ENCODE measurements around the gene CDK5R1. TPM values are rescaled to one million over a fixed set of nuclear protein-coding genes. Genes with fewer than 3 reads are reported as not detected.

CDK5R1 gene
- total RNA-seq, 2 donors from 2014 or later: 1.0 to 1.6 TPM

- Histone ChIP-seq H3K27ac (peak overlapping the region; percentile 31 to 74 (median 63)), H3K4me1 (peaks cover 35% of the 10 kb centered on the region), H3K36me3 (replicated peaks in 1 of 2; ENCODE audit: insufficient read depth in 1 of 2, low read depth in 2 of 2) (peaks cover 0 to 3% of the 10 kb centered on the region in 2 donors), H3K9me3 (no peaks in the 10 kb centered on the region), H3K4me3 (peak overlapping the region in 1 of 2 donors; percentile 3), H3K27me3 (no peaks in the 10 kb centered on the region)
- ATAC-seq: peak; percentile 87
- DNase-seq: peak; percentile 72 to 82 (median 74)
- 7 to 32% methylated on average over 6 to 23 of the region's 72 CpGs for WGBS, 2 donors
- intact Hi-C loops (cut with DNase I): no loop called here
- TF ChIP-seq POLR2A (IDR thresholded peaks at IDR 0.05): peak in 2 of 3 donors; percentile 28 to 39
- no peak for TF ChIP-seq CTCF (IDR thresholded peaks at IDR 0.05)
These were observed 587 bp upstream of the CDK5R1 start for GRCh38 chr17:32486111-32486700.

GRCh38 chr17:32487473-32488176 is 832 bp downstream of the CDK5R1 start:
- H3K27ac ChIP-seq: no peak overlapping the region
- DNase-seq: peak in 1 of 4 donors; percentile 32
- no peaks in the 10 kb centered on the region for H3K9me3 ChIP-seq
- WGBS, 2 donors: 28 to 100% methylated on average over 1 to 52 of the region's 59 CpGs
- intact Hi-C loops (cut with DNase I): no loop called here
- H3K36me3 ChIP-seq (replicated peaks in 1 of 2; ENCODE audit: insufficient read depth in 1 of 2, low read depth in 2 of 2): no peaks in the 10 kb centered on the region
- TF ChIP-seq CTCF (IDR thresholded peaks at IDR 0.05) (no peak), POLR2A (IDR thresholded peaks at IDR 0.05) (no peak)
- peak overlapping the region in 1 of 2 donors; percentile 36 for H3K4me3 ChIP-seq
- no peaks in the 10 kb centered on the region for H3K27me3 ChIP-seq
- peaks cover 35% of the 10 kb centered on the region for H3K4me1 ChIP-seq
- ATAC-seq: no peak

- Histone ChIP-seq H3K9me3 (no peaks in the 10 kb centered on the region), H3K27me3 (no peaks in the 10 kb centered on the region), H3K4me3 (no peak overlapping the region), H3K36me3 (replicated peaks in 1 of 2; ENCODE audit: insufficient read depth in 1 of 2, low read depth in 2 of 2) (no peaks in the 10 kb centered on the region), H3K27ac (no peak overlapping the region), H3K4me1 (peaks cover 35% of the 10 kb centered on the region)
- DNase-seq (no peak), ATAC-seq (no peak)
- 96 to 97% methylated on average over 15 to 16 of the region's 16 CpGs for WGBS, 2 donors
- TF ChIP-seq CTCF (IDR thresholded peaks at IDR 0.05) (no peak), POLR2A (IDR thresholded peaks at IDR 0.05) (no peak)
- intact Hi-C loops (cut with DNase I): no loop called here
These were observed 1.4 kb downstream of the CDK5R1 start for GRCh38 chr17:32488177-32488542.

GRCh38 chr17:32488604-32489180 is 1.9 kb downstream of the CDK5R1 start:
- DNase-seq: no peak
- Histone ChIP-seq H3K36me3 (replicated peaks in 1 of 2; ENCODE audit: insufficient read depth in 1 of 2, low read depth in 2 of 2) (no peaks in the 10 kb centered on the region), H3K9me3 (no peaks in the 10 kb centered on the region), H3K27me3 (no peaks in the 10 kb centered on the region), H3K4me3 (no peak overlapping the region), H3K4me1 (peaks cover 29% of the 10 kb centered on the region), H3K27ac (no peak overlapping the region)
- 94 to 95% methylated on average over 10 to 13 of the region's 13 CpGs for WGBS, 2 donors
- no peak for TF ChIP-seq CTCF (IDR thresholded peaks at IDR 0.05)
- no peak for TF ChIP-seq POLR2A (IDR thresholded peaks at IDR 0.05)
- intact Hi-C loops (cut with DNase I): no loop called here
- no peak for ATAC-seq

Data from body of pancreas (tissue), 4 donors.